ENCODE results near the gene PGAP1. TPM values are rescaled to one million over a fixed set of nuclear protein-coding genes. Genes with fewer than 3 reads are reported as not detected.

Gene PGAP1
- total RNA-seq, 4 donors from 2014 or later, result 6.9 to 26.0 (median 14.0) TPM

GRCh38 chr2:196804381-196804780 lies 122.1 kb downstream of the PGAP1 start:
- peaks cover 0 to 4% of the 10 kb centered on the region in 2 donors for H3K4me1 ChIP-seq
- WGBS, 2 donors, result 51 to 56% methylated on average over 1 of the region's 1 CpG
- intact Hi-C loops (cut with DNase I), result no loop called here
- TF ChIP-seq POLR2A (IDR thresholded peaks at IDR 0.05), result no peak
- TF ChIP-seq, protein P1, sequence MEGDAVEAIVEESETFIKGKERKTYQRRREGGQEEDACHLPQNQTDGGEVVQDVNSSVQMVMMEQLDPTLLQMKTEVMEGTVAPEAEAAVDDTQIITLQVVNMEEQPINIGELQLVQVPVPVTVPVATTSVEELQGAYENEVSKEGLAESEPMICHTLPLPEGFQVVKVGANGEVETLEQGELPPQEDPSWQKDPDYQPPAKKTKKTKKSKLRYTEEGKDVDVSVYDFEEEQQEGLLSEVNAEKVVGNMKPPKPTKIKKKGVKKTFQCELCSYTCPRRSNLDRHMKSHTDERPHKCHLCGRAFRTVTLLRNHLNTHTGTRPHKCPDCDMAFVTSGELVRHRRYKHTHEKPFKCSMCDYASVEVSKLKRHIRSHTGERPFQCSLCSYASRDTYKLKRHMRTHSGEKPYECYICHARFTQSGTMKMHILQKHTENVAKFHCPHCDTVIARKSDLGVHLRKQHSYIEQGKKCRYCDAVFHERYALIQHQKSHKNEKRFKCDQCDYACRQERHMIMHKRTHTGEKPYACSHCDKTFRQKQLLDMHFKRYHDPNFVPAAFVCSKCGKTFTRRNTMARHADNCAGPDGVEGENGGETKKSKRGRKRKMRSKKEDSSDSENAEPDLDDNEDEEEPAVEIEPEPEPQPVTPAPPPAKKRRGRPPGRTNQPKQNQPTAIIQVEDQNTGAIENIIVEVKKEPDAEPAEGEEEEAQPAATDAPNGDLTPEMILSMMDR (IDR thresholded peaks at IDR 0.05), result no peak
- no peaks in the 10 kb centered on the region for H3K27me3 ChIP-seq
- no peak overlapping the region for H3K4me3 ChIP-seq (replicated peaks in 1 of 3)
- no peaks in the 10 kb centered on the region for H3K9me3 ChIP-seq
- DNase-seq, result no peak
- H3K27ac ChIP-seq, result no peak overlapping the region
- no peaks in the 10 kb centered on the region for H3K36me3 ChIP-seq

- no peak overlapping the region for H3K4me3 ChIP-seq (replicated peaks in 1 of 3)
- H3K9me3 ChIP-seq, result no peaks in the 10 kb centered on the region
- WGBS, 2 donors, result 71 to 90% methylated on average over 2 of the region's 2 CpGs
- DNase-seq, result no peak
- no peaks in the 10 kb centered on the region for H3K27me3 ChIP-seq
- no peak overlapping the region for H3K27ac ChIP-seq
- TF ChIP-seq, protein P1 (IDR thresholded peaks at IDR 0.05), result no peak
- no peak for TF ChIP-seq POLR2A (IDR thresholded peaks at IDR 0.05)
- no peaks in the 10 kb centered on the region for H3K36me3 ChIP-seq
- intact Hi-C loops (cut with DNase I), result no loop called here
- peaks cover 9 to 16% of the 10 kb centered on the region in 2 donors for H3K4me1 ChIP-seq
Measured at GRCh38 chr2:196802401-196802800, 124.1 kb downstream of the PGAP1 start.

GRCh38 chr2:196801674-196802261 lies 124.7 kb downstream of the PGAP1 start:
- no peaks in the 10 kb centered on the region for H3K9me3 ChIP-seq
- H3K4me1 ChIP-seq, result peaks cover 9 to 16% of the 10 kb centered on the region in 2 donors
- no peak overlapping the region for H3K4me3 ChIP-seq (replicated peaks in 1 of 3)
- no peaks in the 10 kb centered on the region for H3K27me3 ChIP-seq
- no peak overlapping the region for H3K27ac ChIP-seq
- DNase-seq, result no peak
- intact Hi-C loops (cut with DNase I), result no loop called here
- 28 to 41% methylated on average over 2 of the region's 2 CpGs for WGBS, 2 donors
- peaks cover 2 to 6% of the 10 kb centered on the region in 2 donors for H3K36me3 ChIP-seq
- TF ChIP-seq, protein P1 (IDR thresholded peaks at IDR 0.05), result no peak
- TF ChIP-seq POLR2A (IDR thresholded peaks at IDR 0.05), result no peak

DNA sequence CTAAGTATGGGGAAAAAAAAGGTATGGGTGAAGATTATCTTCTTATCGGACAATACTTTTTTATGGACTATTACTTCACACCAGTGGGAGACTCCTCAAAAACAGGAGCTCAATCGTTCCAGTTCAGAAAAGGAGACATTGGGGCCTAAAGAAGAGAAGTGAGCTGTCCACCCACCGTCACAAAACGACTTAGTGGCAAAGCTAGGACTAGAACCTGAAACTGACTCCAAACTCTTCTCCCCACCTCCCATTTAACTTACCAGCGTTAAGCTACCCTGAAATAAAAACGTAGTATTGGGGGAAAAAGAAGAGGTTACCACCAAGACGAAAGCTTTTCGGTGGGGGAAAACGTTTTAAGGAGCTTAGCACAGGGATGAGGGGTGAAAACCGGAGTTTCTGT lies 127.5 kb downstream of the PGAP1 start:
- Histone ChIP-seq H3K4me3 (replicated peaks in 1 of 3) (peak overlapping the region; percentile 46 to 63 (median 47)), H3K27ac (peak overlapping the region in 2 of 3 donors; percentile 76 to 81), H3K4me1 (peaks cover 9 to 16% of the 10 kb centered on the region in 2 donors), H3K36me3 (peaks cover 10 to 11% of the 10 kb centered on the region in 2 donors), H3K9me3 (no peaks in the 10 kb centered on the region), H3K27me3 (no peaks in the 10 kb centered on the region)
- TF ChIP-seq POLR2A (IDR thresholded peaks at IDR 0.05), result no peak
- TF ChIP-seq, protein P1 (IDR thresholded peaks at IDR 0.05), result no peak
- 7 to 8% methylated on average over 10 of the region's 10 CpGs for WGBS, 2 donors
- DNase-seq, result no peak
- intact Hi-C loops (cut with DNase I), result no loop called here

DNA sequence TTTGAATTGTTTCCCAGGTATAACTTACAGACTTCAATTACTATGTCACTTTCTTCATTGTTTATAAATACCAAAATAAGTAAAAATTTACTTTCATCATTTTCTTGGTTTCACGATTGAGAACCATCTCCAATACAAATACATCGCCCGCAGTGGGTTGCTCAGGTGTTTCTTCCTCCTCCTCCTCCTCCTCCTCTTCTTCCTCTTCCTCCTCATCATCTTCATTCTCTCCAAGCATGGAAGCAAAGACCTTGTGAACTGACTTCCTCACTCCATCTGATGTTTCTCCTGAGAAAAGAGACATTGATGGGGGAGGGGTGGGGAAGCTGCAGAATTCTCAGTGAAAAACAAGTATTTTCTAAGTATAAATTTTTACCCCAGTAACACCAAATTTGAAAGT lies 133.6 kb downstream of the PGAP1 start:
- TF ChIP-seq POLR2A (IDR thresholded peaks at IDR 0.05), result no peak
- TF ChIP-seq, protein P1 (IDR thresholded peaks at IDR 0.05), result no peak
- DNase-seq, result no peak
- Histone ChIP-seq H3K36me3 (peaks cover 29 to 57% of the 10 kb centered on the region in 2 donors), H3K4me1 (peaks cover 0 to 1% of the 10 kb centered on the region in 2 donors), H3K9me3 (no peaks in the 10 kb centered on the region), H3K4me3 (replicated peaks in 1 of 3) (no peak overlapping the region), H3K27me3 (no peaks in the 10 kb centered on the region), H3K27ac (no peak overlapping the region)
- 93 to 95% methylated on average over 3 of the region's 3 CpGs for WGBS, 2 donors
- intact Hi-C loops (cut with DNase I), result no loop called here
